Stimulated activated memory B cell treated with anti-CD40 and anti-IgM and Interleukin-4, amounts not matched to agents 10 μg/mL and 1 μg/mL and 100 μg/mL, for 72 hours (primary cell): Measurements from ENCODE around the gene SGIP1.
"Not testable (repeated sequence)": the region's sequence is repeated elsewhere in the genome, so short reads cannot be mapped to it uniquely, and the experiment has no call there.

Experiments used
- ATAC-seq: fragments of 150-1000 bp; cut with Tn5 transposase; 2 replicates; pipeline ENCODE4 v1.10.0; 2021
- H3K27ac Mint-ChIP-seq: one replicate; pipeline ENCODE4 v1.8.0; 2022; ENCODE audit warnings: mild to moderate bottlenecking, mixed read lengths
- H3K27me3 Mint-ChIP-seq: one replicate; pipeline ENCODE4 v1.8.0; 2022; ENCODE audit warnings: mixed read lengths
- H3K36me3 Mint-ChIP-seq: one replicate; pipeline ENCODE4 v1.8.0; 2022; ENCODE audit warnings: mixed read lengths
- H3K4me1 Mint-ChIP-seq: one replicate; pipeline ENCODE4 v1.8.0; 2022; ENCODE audit warnings: mixed read lengths
- H3K4me3 Mint-ChIP-seq: one replicate; pipeline ENCODE4 v1.8.0; 2022; ENCODE audit warnings: mild to moderate bottlenecking, moderate library complexity, mixed read lengths
- H3K9me3 Mint-ChIP-seq: one replicate; pipeline ENCODE4 v1.8.0; 2022; ENCODE audit warnings: mixed read lengths

Gene SGIP1

DNA sequence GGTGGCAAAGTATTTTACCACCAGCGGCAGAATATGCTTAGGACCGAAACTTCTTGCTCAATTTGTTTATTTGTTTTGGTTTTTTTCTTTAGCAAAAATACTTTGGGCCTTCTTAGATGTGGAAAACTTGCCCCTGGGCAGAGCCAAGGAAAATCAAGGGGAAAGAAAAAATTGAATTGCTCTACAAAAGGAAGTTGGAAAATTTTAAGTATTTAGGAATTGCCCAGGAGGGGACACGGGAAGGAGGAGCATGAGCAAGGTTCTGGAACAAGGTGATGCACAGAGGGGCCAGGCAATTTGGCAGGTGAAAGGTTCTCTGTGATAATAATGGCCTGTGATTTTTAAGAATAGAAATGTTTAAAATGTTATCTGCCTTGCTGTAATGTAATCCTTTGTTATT lies 28.6 kb downstream of the SGIP1 start:
- ATAC-seq: no peak
- no peaks in the 10 kb centered on the region for H3K4me1 Mint-ChIP-seq
- no peaks in the 10 kb centered on the region for H3K36me3 Mint-ChIP-seq
- H3K9me3 Mint-ChIP-seq: no peaks in the 10 kb centered on the region
- peaks cover 20% of the 10 kb centered on the region for H3K27me3 Mint-ChIP-seq
- H3K27ac Mint-ChIP-seq: no peak overlapping the region
- H3K4me3 Mint-ChIP-seq: no peak overlapping the region

GRCh38 chr1:66563094-66563800 lies 29.3 kb downstream of the SGIP1 start:
- Mint-ChIP-seq H3K27me3 (peaks cover 20% of the 10 kb centered on the region), H3K27ac (no peak overlapping the region), H3K9me3 (peaks cover 7% of the 10 kb centered on the region), H3K4me1 (no peaks in the 10 kb centered on the region), H3K36me3 (no peaks in the 10 kb centered on the region), H3K4me3 (no peak overlapping the region)
- ATAC-seq: no peak

GRCh38 chr1:66563941-66564630 lies 30.1 kb downstream of the SGIP1 start:
- no peaks in the 10 kb centered on the region for H3K4me1 Mint-ChIP-seq
- no peak overlapping the region for H3K27ac Mint-ChIP-seq
- H3K4me3 Mint-ChIP-seq: no peak overlapping the region
- H3K27me3 Mint-ChIP-seq: peaks cover 20% of the 10 kb centered on the region
- no peaks in the 10 kb centered on the region for H3K36me3 Mint-ChIP-seq
- ATAC-seq: no peak
- peaks cover 8% of the 10 kb centered on the region for H3K9me3 Mint-ChIP-seq

- peaks cover 10% of the 10 kb centered on the region for H3K9me3 Mint-ChIP-seq
- no peak for ATAC-seq
These were observed 36.2 kb downstream of the SGIP1 start for GRCh38 chr1:66570196-66570595.

GRCh38 chr1:66571789-66572188 lies 37.8 kb downstream of the SGIP1 start:
- ATAC-seq: no peak
- peaks cover 12% of the 10 kb centered on the region for H3K27me3 Mint-ChIP-seq
- H3K4me3 Mint-ChIP-seq: no peak overlapping the region
- H3K36me3 Mint-ChIP-seq: no peaks in the 10 kb centered on the region
- H3K9me3 Mint-ChIP-seq: peaks cover 10% of the 10 kb centered on the region
- H3K4me1 Mint-ChIP-seq: no peaks in the 10 kb centered on the region
- no peak overlapping the region for H3K27ac Mint-ChIP-seq

More at GRCh38 chr1:66570196-66570595, 36.2 kb downstream of the SGIP1 start:
- H3K36me3 Mint-ChIP-seq: no peaks in the 10 kb centered on the region
- no peaks in the 10 kb centered on the region for H3K4me1 Mint-ChIP-seq
- no peak overlapping the region for H3K4me3 Mint-ChIP-seq
- no peak overlapping the region for H3K27ac Mint-ChIP-seq
- H3K27me3 Mint-ChIP-seq: peaks cover 12% of the 10 kb centered on the region

- Mint-ChIP-seq H3K4me1 (no peaks in the 10 kb centered on the region), H3K9me3 (peaks cover 3% of the 10 kb centered on the region), H3K27me3 (peaks cover 22% of the 10 kb centered on the region), H3K27ac (no peak overlapping the region), H3K36me3 (no peaks in the 10 kb centered on the region), H3K4me3 (no peak overlapping the region)
- ATAC-seq: no peak
These were observed 41.8 kb downstream of the SGIP1 start for GRCh38 chr1:66575739-66576138.

GRCh38 chr1:66576645-66577044 lies 42.7 kb downstream of the SGIP1 start:
- H3K36me3 Mint-ChIP-seq: no peaks in the 10 kb centered on the region
- no peak overlapping the region for H3K27ac Mint-ChIP-seq
- H3K4me1 Mint-ChIP-seq: no peaks in the 10 kb centered on the region
- no peak overlapping the region for H3K4me3 Mint-ChIP-seq
- no peak for ATAC-seq
- H3K9me3 Mint-ChIP-seq: peaks cover 3% of the 10 kb centered on the region
- peaks cover 22% of the 10 kb centered on the region for H3K27me3 Mint-ChIP-seq

DNA sequence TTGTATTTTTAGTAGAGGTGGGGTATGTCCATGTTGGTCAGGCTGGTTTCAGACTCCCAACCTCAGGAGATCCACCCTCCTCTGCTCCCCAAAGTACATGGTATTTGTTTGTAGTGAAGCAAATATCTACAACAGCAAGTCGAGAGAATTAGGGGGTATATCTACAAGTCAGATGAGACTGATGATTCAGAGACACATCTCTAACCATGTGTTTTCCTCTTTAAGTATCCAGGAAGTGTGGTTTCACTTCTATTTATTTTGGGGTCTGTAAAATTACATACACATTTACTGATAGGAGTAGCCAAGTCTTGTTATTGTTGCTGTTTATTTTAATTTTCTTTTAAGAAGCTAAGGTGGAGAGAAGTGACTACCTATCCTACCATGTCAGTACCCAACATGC lies 44.9 kb downstream of the SGIP1 start:
- Mint-ChIP-seq H3K4me3 (no peak overlapping the region), H3K27me3 (peaks cover 22% of the 10 kb centered on the region), H3K9me3 (no peaks in the 10 kb centered on the region), H3K27ac (no peak overlapping the region), H3K36me3 (no peaks in the 10 kb centered on the region), H3K4me1 (no peaks in the 10 kb centered on the region)
- no peak for ATAC-seq

DNA sequence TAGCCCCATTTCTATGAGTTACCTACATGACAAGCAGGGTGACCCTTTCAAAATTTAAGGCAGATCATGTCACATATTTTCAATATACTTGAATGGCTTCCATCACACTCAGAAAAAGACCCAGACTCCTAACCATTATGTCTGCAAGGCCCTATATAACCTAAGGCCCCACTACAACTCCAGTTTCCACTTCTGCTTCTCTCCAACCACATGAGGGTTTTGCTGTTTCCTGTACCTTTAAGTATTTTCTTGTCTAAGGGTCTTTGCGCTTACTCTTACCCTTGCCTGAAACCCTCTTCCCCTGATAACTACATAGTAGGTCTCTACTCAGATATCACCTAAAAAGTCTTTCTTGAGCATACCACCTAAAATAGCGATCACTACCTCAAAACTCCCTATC lies 46.1 kb downstream of the SGIP1 start:
- no peaks in the 10 kb centered on the region for H3K9me3 Mint-ChIP-seq
- H3K27me3 Mint-ChIP-seq: peaks cover 10% of the 10 kb centered on the region
- no peak for ATAC-seq
- H3K36me3 Mint-ChIP-seq: no peaks in the 10 kb centered on the region
- no peak overlapping the region for H3K27ac Mint-ChIP-seq
- H3K4me3 Mint-ChIP-seq: no peak overlapping the region
- H3K4me1 Mint-ChIP-seq: no peaks in the 10 kb centered on the region

DNA sequence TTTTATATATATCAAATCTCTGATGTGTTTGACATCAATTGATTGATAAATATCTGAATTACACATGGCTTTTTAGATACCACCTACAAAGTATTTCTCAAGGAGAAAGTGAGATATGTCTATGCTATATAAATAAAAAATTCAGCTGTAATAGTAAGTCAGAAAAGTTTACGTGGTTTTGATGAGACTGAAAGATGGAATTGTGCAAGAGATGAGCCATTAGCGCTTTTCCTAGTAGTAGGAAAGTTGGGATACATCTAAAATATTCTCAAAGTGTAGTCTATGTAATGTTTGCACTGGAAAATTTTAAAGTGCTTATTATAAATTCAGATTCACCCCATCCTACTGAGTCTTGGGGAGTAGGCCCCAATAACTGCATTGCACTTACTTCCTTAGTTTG lies 49.1 kb downstream of the SGIP1 start:
- no peaks in the 10 kb centered on the region for H3K4me1 Mint-ChIP-seq
- no peaks in the 10 kb centered on the region for H3K36me3 Mint-ChIP-seq
- H3K4me3 Mint-ChIP-seq: no peak overlapping the region
- no peak overlapping the region for H3K27ac Mint-ChIP-seq
- no peak for ATAC-seq
- peaks cover 10% of the 10 kb centered on the region for H3K27me3 Mint-ChIP-seq
- no peaks in the 10 kb centered on the region for H3K9me3 Mint-ChIP-seq

- no peaks in the 10 kb centered on the region for H3K4me1 Mint-ChIP-seq
These were observed 51.0 kb downstream of the SGIP1 start for GRCh38 chr1:66585002-66585401.

DNA sequence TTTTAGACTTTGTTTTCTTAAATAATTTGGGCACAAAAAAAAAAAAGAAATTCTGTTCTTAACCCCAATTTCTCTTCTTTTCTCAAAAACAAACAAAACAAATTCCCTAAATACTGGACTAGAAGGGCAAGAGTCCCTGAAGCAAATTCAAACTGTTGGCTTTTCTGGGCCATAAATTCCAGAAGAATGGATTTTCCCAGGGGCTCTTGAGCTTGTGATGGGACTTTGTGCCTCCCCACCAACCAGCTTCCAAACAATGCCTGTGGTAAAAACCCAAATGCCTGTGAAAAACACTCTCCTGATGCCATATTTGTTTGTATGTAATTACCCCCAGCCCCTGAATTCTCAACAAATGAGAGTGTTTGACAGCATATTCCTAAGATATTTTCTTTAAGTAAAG lies 55.4 kb downstream of the SGIP1 start:
- no peak overlapping the region for H3K4me3 Mint-ChIP-seq
- no peaks in the 10 kb centered on the region for H3K36me3 Mint-ChIP-seq
- H3K27ac Mint-ChIP-seq: no peak overlapping the region
- H3K4me1 Mint-ChIP-seq: no peaks in the 10 kb centered on the region
- no peak for ATAC-seq
- H3K27me3 Mint-ChIP-seq: peaks cover 19% of the 10 kb centered on the region
- H3K9me3 Mint-ChIP-seq: no peaks in the 10 kb centered on the region

More at GRCh38 chr1:66585002-66585401, 51.0 kb downstream of the SGIP1 start:
- Mint-ChIP-seq H3K27ac (no peak overlapping the region), H3K36me3 (no peaks in the 10 kb centered on the region), H3K4me3 (no peak overlapping the region), H3K9me3 (no peaks in the 10 kb centered on the region), H3K27me3 (peaks cover 4% of the 10 kb centered on the region)
- ATAC-seq: no peak

DNA sequence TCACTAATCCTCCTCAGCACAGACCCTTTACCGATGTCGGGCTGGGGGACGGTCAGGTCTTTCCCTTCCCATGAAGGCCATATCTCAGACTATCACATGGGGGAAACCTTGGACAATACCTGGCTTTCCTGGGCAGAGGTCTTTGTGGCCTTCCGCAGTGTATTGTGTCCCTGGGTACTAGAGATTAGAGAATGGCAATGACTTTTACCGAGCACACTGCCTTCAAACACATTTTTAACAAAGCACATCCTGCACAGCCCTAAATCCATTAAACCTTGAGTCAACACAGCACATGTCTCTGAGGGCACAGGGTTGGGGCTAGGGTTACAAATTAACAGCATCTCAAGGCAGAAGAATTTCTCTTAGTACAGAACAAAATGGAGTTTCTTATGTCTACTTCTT lies 58.2 kb downstream of the SGIP1 start:
- not testable (repeated sequence) for ATAC-seq, H3K36me3 Mint-ChIP-seq, H3K9me3 Mint-ChIP-seq, H3K4me3 Mint-ChIP-seq, H3K4me1 Mint-ChIP-seq, H3K27ac Mint-ChIP-seq
- peaks cover 28% of the 10 kb centered on the region for H3K27me3 Mint-ChIP-seq

- peaks cover 32% of the 10 kb centered on the region for H3K27me3 Mint-ChIP-seq
- H3K36me3 Mint-ChIP-seq: no peaks in the 10 kb centered on the region
- H3K27ac Mint-ChIP-seq: no peak overlapping the region
- no peaks in the 10 kb centered on the region for H3K4me1 Mint-ChIP-seq
- H3K9me3 Mint-ChIP-seq: peaks cover 9% of the 10 kb centered on the region
- no peak for ATAC-seq
- no peak overlapping the region for H3K4me3 Mint-ChIP-seq
These were observed 62.2 kb downstream of the SGIP1 start for GRCh38 chr1:66596191-66596590.

DNA sequence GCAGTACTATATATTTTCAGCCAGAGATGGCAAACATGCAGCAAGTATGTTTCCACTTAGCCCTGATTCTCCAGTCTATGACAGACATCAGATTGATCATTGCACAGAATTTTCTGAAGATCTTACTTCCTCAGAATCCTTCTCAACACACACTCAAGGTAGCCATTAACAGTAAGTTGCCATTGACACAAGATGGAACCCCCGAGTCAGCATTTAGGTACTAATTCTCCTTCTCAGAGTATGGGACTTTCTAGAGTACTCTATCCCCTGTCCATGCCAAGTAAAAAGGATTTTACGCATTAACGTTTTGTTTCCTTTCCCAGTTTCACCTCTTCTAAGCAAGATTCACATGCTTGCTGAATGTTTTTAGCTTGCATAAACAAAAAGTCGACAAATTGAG lies 63.5 kb downstream of the SGIP1 start:
- Mint-ChIP-seq H3K36me3 (no peaks in the 10 kb centered on the region), H3K4me1 (no peaks in the 10 kb centered on the region), H3K9me3 (peaks cover 9% of the 10 kb centered on the region)

DNA sequence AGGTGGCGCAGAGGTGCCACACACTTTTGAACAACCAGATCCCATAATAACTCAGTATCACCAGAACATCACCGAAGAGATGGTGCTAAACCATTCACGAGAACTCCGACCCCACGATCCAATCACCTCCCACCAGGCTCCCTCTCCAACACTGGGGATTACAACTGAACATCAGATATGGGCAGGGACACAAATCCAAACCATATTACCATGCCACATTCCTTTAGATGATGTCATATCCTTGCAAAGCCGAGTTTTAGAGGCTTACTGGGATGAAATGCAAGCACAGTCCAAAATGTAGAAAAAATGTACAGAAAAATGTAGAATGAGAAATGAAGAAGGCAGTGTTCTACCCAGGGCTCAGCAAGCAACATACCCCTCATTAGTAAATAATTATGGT lies 64.7 kb downstream of the SGIP1 start:
- Mint-ChIP-seq H3K27me3 (peaks cover 19% of the 10 kb centered on the region), H3K9me3 (peaks cover 9% of the 10 kb centered on the region), H3K4me1 (no peaks in the 10 kb centered on the region), H3K4me3 (no peak overlapping the region), H3K36me3 (no peaks in the 10 kb centered on the region), H3K27ac (no peak overlapping the region)
- ATAC-seq: no peak

More for the DNA sequence above, 63.5 kb downstream of the SGIP1 start:
- ATAC-seq: no peak
- Mint-ChIP-seq H3K27me3 (peaks cover 19% of the 10 kb centered on the region), H3K27ac (no peak overlapping the region), H3K4me3 (no peak overlapping the region)
